GM18499 (cell line): ENCODE measurements around the gene NR2E3.
"Not testable (repeated sequence)": the region's sequence is repeated elsewhere in the genome, so short reads cannot be mapped to it uniquely, and the experiment has no call there.

Source experiments
- ATAC-seq: cut with Tn5 transposase; IDR thresholded peaks from one replicate; pipeline ENCODE4 v1.9.1; 2021; ENCODE audit warnings: moderate number of reproducible peaks; ENCODE audit not compliant: insufficient read depth, unreplicated experiment

The NR2E3 gene

GRCh38 chr15:71812966-71813722 lies 2.8 kb downstream of the NR2E3 start:
- no peak for ATAC-seq

- no peak for ATAC-seq
These were observed 3.5 kb downstream of the NR2E3 start for GRCh38 chr15:71813723-71814470.

- no peak for ATAC-seq
These were observed 4.9 kb downstream of the NR2E3 start for GRCh38 chr15:71815301-71815700.

GRCh38 chr15:71817351-71817750 lies 7.0 kb downstream of the NR2E3 start:
- no peak for ATAC-seq

- no peak for ATAC-seq
These were observed 9.8 kb downstream of the NR2E3 start for GRCh38 chr15:71820127-71820526.

GRCh38 chr15:71821547-71822129 lies 11.3 kb downstream of the NR2E3 start:
- ATAC-seq: no peak

- ATAC-seq: no peak
These were observed 12.7 kb downstream of the NR2E3 start for GRCh38 chr15:71822890-71823630.

GRCh38 chr15:71823801-71824200 lies 13.4 kb downstream of the NR2E3 start:
- no peak for ATAC-seq

GRCh38 chr15:71825021-71825730 lies 14.8 kb downstream of the NR2E3 start:
- no peak for ATAC-seq

- ATAC-seq: no peak
These were observed 15.8 kb downstream of the NR2E3 start for GRCh38 chr15:71826196-71826595.

GRCh38 chr15:71830981-71831380 lies 20.6 kb downstream of the NR2E3 start:
- ATAC-seq: no peak

- no peak for ATAC-seq
These were observed 31.2 kb downstream of the NR2E3 start for GRCh38 chr15:71841563-71841962.

- ATAC-seq: no peak
These were observed 34.6 kb downstream of the NR2E3 start for GRCh38 chr15:71844916-71845315.

- ATAC-seq: no peak
These were observed 43.2 kb downstream of the NR2E3 start for GRCh38 chr15:71853543-71853942.

- ATAC-seq: not testable (repeated sequence)
These were observed 47.9 kb downstream of the NR2E3 start for GRCh38 chr15:71858232-71858631.
